Gastrocnemius medialis (tissue), 4 donors: ENCODE measurements around the gene ATP5PF. TPM values are rescaled to one million over a fixed set of nuclear protein-coding genes. Genes with fewer than 3 reads are reported as not detected.
A peak's percentile ranks its signal among the peaks of the same experiment; 100 is the strongest.

Experiments used
- ATAC-seq, 2 donors: fragments of 150-250 bp; one replicate each; pipeline ENCODE4 v1.9.1; 2016
- DNase-seq, 2 donors: peaks; one replicate each; pipeline ENCODE4 v3.0.0-alpha.2; 2019
- H3K27ac ChIP-seq, 4 donors: fragments of 200-600 bp; sonication (generic); 1 replicate in 1 of 4; 2 replicates in 3 of 4; pipeline ENCODE4 v1.5.1; 2016 to 2018; ENCODE audit warnings: mild to moderate bottlenecking in 2 of 4, moderate library complexity in 1 of 4
- H3K27me3 ChIP-seq, 3 donors: fragments of 200-600 bp; sonication (generic) in 2 of 3; 1 replicate in 1 of 3; 2 replicates in 2 of 3; pipeline versions ENCODE4 v1.5.1 to v1.6.0; 2016 to 2019; ENCODE audit warnings: mild to moderate bottlenecking in 1 of 3, moderate library complexity in 1 of 3
- H3K36me3 ChIP-seq, 2 donors: fragments of 200-600 bp; sonication (generic) in 1 of 2; one replicate each; pipeline ENCODE4 v1.5.1; 2017 to 2018
- H3K4me1 ChIP-seq, 2 donors: fragments of 200-600 bp; sonication (generic) in 1 of 2; one replicate each; pipeline ENCODE4 v1.5.1; 2016 to 2017; ENCODE audit warnings: mild to moderate bottlenecking in 2 of 2
- H3K4me3 ChIP-seq, 4 donors: fragments of 200-600 bp; sonication (generic) in 3 of 4; 1 replicate in 1 of 4; 2 replicates in 3 of 4; pipeline ENCODE4 v1.5.1; 2016 to 2019; ENCODE audit warnings: mild to moderate bottlenecking in 2 of 4
- H3K9me3 ChIP-seq, 3 donors: fragments of 200-600 bp; sonication (generic) in 2 of 3; 1 replicate in 1 of 3; 2 replicates in 2 of 3; pipeline ENCODE4 v1.5.1; 2016 to 2019
- POLR2A ChIP-seq, 2 donors: fragments of 450-650 bp; IDR thresholded peaks; one replicate each; pipeline ENCODE4 v1.6.1; 2017; ENCODE audit warnings: antibody characterized with exemption in 2 of 2, mild to moderate bottlenecking in 2 of 2, moderate library complexity in 2 of 2
- in situ Hi-C, 4 donors: fragments of 200-750 bp; cut with MboI; loops; one replicate each; pipeline versions ENCODE4 v1.15.0 to v1.8.0; 2017; ENCODE audit warnings: low sequenced_read_pairs in 4 of 4
- intact Hi-C: fragments of 100-400 bp; cut with DNase I; formaldehyde crosslinking; loops from one replicate; pipeline ENCODE4 v1.15.1; 2023; ENCODE audit warnings: low total_unique reads
- total RNA-seq, 4 donors: library from RNA; depleted of rRNA; stranded (reverse); fragments of >200 nt; gene quantifications; one replicate each; pipeline versions ENCODE4 v1.1.0 to v1.2.3, GENCODE V29; 2016
- TF ChIP-seq, protein P1 (sequence below), 5 experiments: fragments of 450-650 bp in 3 of 5; fragments of 200-600 bp in 2 of 5; sonication (generic) in 2 of 5; IDR thresholded peaks in 4 of 5; conservative IDR thresholded peaks in 1 of 5; 1 replicate in 4 of 5; 2 replicates in 1 of 5; pipeline ENCODE4 v1.5.1; 2016 to 2019; ENCODE audit warnings: antibody characterized with exemption in 5 of 5, mild to moderate bottlenecking in 3 of 5, moderate library complexity in 3 of 5

Gene ATP5PF
- total RNA-seq, 4 donors from 2014 or later, result 155 to 306 (median 198) TPM

DNA sequence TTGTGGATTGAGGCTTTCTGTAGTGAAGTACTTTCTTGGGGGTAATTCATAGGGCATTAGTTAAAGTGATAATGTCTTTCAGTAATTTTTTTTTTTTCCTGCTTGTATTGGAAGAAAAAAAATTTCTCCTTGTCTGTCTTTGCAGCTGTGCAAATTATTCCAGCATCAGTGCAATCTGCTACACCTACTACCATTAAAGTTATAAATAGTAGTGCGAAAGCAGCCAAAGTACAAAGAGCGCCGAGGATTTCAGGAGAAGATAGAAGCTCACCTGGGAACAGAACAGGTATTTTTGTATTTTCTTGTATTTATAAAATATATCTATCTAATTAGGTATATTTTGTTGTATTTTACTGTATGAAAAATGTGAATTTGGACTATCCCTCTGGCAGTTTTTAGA lies 29.4 kb upstream of the ATP5PF start:
- Histone ChIP-seq H3K4me3 (no peak overlapping the region), H3K4me1 (no peaks in the 10 kb centered on the region), H3K36me3 (peaks cover 9 to 73% of the 10 kb centered on the region in 2 donors), H3K9me3 (no peaks in the 10 kb centered on the region), H3K27me3 (no peaks in the 10 kb centered on the region), H3K27ac (no peak overlapping the region)
- in situ Hi-C loops (no loop called here), intact Hi-C loops (no loop called here)
- no peak for DNase-seq
- TF ChIP-seq, protein P1, sequence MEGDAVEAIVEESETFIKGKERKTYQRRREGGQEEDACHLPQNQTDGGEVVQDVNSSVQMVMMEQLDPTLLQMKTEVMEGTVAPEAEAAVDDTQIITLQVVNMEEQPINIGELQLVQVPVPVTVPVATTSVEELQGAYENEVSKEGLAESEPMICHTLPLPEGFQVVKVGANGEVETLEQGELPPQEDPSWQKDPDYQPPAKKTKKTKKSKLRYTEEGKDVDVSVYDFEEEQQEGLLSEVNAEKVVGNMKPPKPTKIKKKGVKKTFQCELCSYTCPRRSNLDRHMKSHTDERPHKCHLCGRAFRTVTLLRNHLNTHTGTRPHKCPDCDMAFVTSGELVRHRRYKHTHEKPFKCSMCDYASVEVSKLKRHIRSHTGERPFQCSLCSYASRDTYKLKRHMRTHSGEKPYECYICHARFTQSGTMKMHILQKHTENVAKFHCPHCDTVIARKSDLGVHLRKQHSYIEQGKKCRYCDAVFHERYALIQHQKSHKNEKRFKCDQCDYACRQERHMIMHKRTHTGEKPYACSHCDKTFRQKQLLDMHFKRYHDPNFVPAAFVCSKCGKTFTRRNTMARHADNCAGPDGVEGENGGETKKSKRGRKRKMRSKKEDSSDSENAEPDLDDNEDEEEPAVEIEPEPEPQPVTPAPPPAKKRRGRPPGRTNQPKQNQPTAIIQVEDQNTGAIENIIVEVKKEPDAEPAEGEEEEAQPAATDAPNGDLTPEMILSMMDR (IDR thresholded peaks at IDR 0.05 in 4 of 5, conservative IDR thresholded peaks at IDR 0.05 in 1 of 5), result no peak
- TF ChIP-seq POLR2A (IDR thresholded peaks at IDR 0.05), result no peak
- no peak for ATAC-seq

DNA sequence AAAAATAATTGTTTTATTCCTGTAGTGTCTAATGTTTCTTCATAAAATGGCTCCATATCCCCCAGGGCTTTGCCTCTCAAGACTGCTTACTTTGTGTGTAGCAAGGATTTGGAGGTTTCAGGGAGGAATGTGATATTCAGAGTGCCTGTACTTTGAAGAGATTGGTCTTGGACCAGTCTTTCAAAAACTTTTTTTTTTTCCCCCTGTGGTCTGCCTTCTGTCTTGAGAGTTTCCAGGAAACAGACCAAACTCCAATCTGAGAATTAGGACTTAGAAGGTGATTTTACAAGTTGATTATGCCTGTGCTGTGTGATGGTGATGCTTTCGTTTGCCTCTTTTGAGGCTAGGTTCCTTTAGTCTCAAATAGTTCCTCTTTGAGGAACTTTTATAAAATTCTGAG lies 26.0 kb upstream of the ATP5PF start:
- ATAC-seq (no peak), DNase-seq (no peak)
- H3K4me3 ChIP-seq, result no peak overlapping the region
- H3K27ac ChIP-seq, result no peak overlapping the region
- in situ Hi-C loops, result no loop called here
- peaks cover 9 to 77% of the 10 kb centered on the region in 2 donors for H3K36me3 ChIP-seq
- H3K4me1 ChIP-seq, result peaks cover 0 to 6% of the 10 kb centered on the region in 2 donors
- H3K27me3 ChIP-seq, result no peaks in the 10 kb centered on the region
- intact Hi-C loops, result no loop called here
- no peaks in the 10 kb centered on the region for H3K9me3 ChIP-seq
- TF ChIP-seq, protein P1 (IDR thresholded peaks at IDR 0.05 in 4 of 5, conservative IDR thresholded peaks at IDR 0.05 in 1 of 5), result no peak
- no peak for TF ChIP-seq POLR2A (IDR thresholded peaks at IDR 0.05)

DNA sequence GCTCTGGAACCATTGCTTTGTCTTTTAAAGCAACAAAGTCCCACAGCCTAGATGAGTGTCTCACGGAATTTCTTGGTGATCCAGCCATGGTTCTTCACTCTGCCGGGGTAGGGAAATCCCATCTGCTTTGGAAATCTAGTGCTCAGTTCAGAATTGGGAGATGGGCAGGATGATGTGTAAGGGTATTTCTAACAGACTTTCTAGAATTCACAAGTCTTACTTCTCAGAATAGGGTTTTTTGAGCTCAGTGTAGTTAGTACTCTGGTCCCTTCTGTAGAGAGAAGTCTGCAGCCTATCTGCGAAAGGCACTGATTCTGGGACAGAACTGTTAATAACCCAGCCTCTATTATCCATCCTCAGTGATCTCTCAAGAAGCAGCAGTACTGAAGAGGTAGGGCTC lies 25.4 kb upstream of the ATP5PF start:
- Histone ChIP-seq H3K4me1 (peaks cover 0 to 8% of the 10 kb centered on the region in 2 donors), H3K27me3 (no peaks in the 10 kb centered on the region), H3K36me3 (peaks cover 4 to 70% of the 10 kb centered on the region in 2 donors), H3K9me3 (no peaks in the 10 kb centered on the region), H3K27ac (no peak overlapping the region), H3K4me3 (no peak overlapping the region)
- DNase-seq (no peak), ATAC-seq (no peak)
- intact Hi-C loops (no loop called here), in situ Hi-C loops (no loop called here)
- TF ChIP-seq, protein P1 (IDR thresholded peaks at IDR 0.05 in 4 of 5, conservative IDR thresholded peaks at IDR 0.05 in 1 of 5), result no peak
- no peak for TF ChIP-seq POLR2A (IDR thresholded peaks at IDR 0.05)

DNA sequence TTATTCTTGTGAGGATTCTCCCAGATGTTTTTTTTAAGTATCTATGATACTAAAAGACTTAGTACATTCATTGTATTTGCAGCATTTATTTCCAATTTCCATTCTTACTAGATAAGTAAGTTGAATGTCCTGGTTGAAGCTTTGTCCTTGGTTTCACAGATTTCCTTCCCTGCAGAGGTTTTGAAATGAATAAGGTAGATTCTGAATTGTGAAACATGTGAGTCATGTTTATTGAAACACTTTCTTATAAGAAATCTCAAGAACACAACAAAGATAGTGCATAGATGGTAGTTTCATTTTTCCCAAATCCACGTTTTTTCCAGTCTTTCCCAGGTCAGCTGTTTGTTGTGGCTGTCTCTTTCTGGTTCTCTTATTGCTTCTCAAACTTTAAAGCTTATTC lies 24.9 kb upstream of the ATP5PF start:
- Histone ChIP-seq H3K36me3 (peaks cover 4 to 66% of the 10 kb centered on the region in 2 donors), H3K27ac (no peak overlapping the region), H3K4me1 (peaks cover 0 to 8% of the 10 kb centered on the region in 2 donors), H3K27me3 (no peaks in the 10 kb centered on the region), H3K4me3 (no peak overlapping the region), H3K9me3 (no peaks in the 10 kb centered on the region)
- intact Hi-C loops (no loop called here), in situ Hi-C loops (no loop called here)
- TF ChIP-seq, protein P1 (IDR thresholded peaks at IDR 0.05 in 4 of 5, conservative IDR thresholded peaks at IDR 0.05 in 1 of 5), result no peak
- no peak for TF ChIP-seq POLR2A (IDR thresholded peaks at IDR 0.05)
- DNase-seq (no peak), ATAC-seq (no peak)

DNA sequence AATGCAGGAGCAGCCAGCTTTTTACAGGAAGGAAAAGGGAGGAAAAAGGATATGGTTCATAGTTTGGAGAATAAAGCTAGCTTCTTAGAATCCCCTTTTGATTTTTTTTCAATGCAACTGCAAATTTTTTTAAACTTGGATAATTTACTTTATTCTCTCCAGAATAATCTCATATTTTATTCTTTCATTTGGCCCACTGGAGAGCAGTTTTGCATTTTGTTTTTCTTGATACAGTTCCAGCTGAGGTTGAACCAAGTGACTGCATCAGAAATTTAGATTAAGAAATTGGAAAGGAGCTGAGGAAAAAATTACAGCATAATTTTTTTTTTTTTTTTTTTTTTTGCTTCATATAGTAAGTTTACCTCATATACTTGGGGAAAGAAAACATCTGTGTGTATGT lies 22.8 kb upstream of the ATP5PF start:
- Histone ChIP-seq H3K4me3 (no peak overlapping the region), H3K36me3 (peaks cover 7 to 54% of the 10 kb centered on the region in 2 donors), H3K9me3 (no peaks in the 10 kb centered on the region), H3K4me1 (peaks cover 0 to 8% of the 10 kb centered on the region in 2 donors), H3K27me3 (no peaks in the 10 kb centered on the region), H3K27ac (peak overlapping the region in 1 of 4 donors; percentile 8)
- no peak for DNase-seq
- intact Hi-C loops (no loop called here), in situ Hi-C loops (no loop called here)
- TF ChIP-seq, protein P1 (IDR thresholded peaks at IDR 0.05 in 4 of 5, conservative IDR thresholded peaks at IDR 0.05 in 1 of 5), result no peak
- no peak for TF ChIP-seq POLR2A (IDR thresholded peaks at IDR 0.05)
- ATAC-seq, result no peak
